ENCODE results near the gene SRP14. TPM values are rescaled to one million over a fixed set of nuclear protein-coding genes. Genes with fewer than 3 reads are reported as not detected.
"Not testable (repeated sequence)": the region's sequence is repeated elsewhere in the genome, so short reads cannot be mapped to it uniquely, and the experiment has no call there.

The SRP14 gene
- 245 and 295 TPM in 2 replicates for total RNA-seq (2014; rRNA removed; shearing (Covaris generic))

- DNase-seq (ENCODE audit: low spot score), result peak; percentile 98
Measured at GRCh38 chr15:40038638-40039543, at the start of gene SRP14. SRP14 (minus strand) TSS chr15:40039181; CDS start chr15:40039116, 65 bp downstream.

- no peak for DNase-seq (ENCODE audit: low spot score)
Measured at GRCh38 chr15:40087991-40088928, 49.3 kb upstream of the SRP14 start.

- no peak for DNase-seq (ENCODE audit: low spot score)
Measured at GRCh38 chr15:40087068-40087810, 48.3 kb upstream of the SRP14 start.

- no peak for DNase-seq (ENCODE audit: low spot score)
Measured at GRCh38 chr15:40085266-40085665, 46.3 kb upstream of the SRP14 start.

GRCh38 chr15:40084650-40085049 is 45.7 kb upstream of the SRP14 start:
- DNase-seq (ENCODE audit: low spot score), result peak; percentile 81

GRCh38 chr15:40082195-40082883 is 43.4 kb upstream of the SRP14 start:
- no peak for DNase-seq (ENCODE audit: low spot score)

- DNase-seq (ENCODE audit: low spot score), result peak; percentile 94
Measured at GRCh38 chr15:40081691-40082194, 42.8 kb upstream of the SRP14 start.

- DNase-seq (ENCODE audit: low spot score), result no peak
Measured at GRCh38 chr15:40080847-40081246, 41.9 kb upstream of the SRP14 start.

- DNase-seq (ENCODE audit: low spot score), result no peak
Measured at GRCh38 chr15:40080104-40080503, 41.1 kb upstream of the SRP14 start.

GRCh38 chr15:40079456-40079855 is 40.5 kb upstream of the SRP14 start:
- no peak for DNase-seq (ENCODE audit: low spot score)

- DNase-seq (ENCODE audit: low spot score), result no peak
Measured at GRCh38 chr15:40075298-40076044, 36.5 kb upstream of the SRP14 start.

GRCh38 chr15:40074656-40075055 is 35.7 kb upstream of the SRP14 start:
- DNase-seq (ENCODE audit: low spot score), result not testable (repeated sequence)

- DNase-seq (ENCODE audit: low spot score), result not testable (repeated sequence)
Measured at GRCh38 chr15:40073716-40074490, 34.9 kb upstream of the SRP14 start.

- DNase-seq (ENCODE audit: low spot score), result no peak
Measured at GRCh38 chr15:40072216-40072990, 33.4 kb upstream of the SRP14 start.

GRCh38 chr15:40070608-40071218 is 31.7 kb upstream of the SRP14 start:
- no peak for DNase-seq (ENCODE audit: low spot score)

- no peak for DNase-seq (ENCODE audit: low spot score)
Measured at GRCh38 chr15:40070166-40070557, 31.2 kb upstream of the SRP14 start.

Data from HT-29 (cell line).